ENCODE results near the gene ETV1.

Gene ETV1

DNA sequence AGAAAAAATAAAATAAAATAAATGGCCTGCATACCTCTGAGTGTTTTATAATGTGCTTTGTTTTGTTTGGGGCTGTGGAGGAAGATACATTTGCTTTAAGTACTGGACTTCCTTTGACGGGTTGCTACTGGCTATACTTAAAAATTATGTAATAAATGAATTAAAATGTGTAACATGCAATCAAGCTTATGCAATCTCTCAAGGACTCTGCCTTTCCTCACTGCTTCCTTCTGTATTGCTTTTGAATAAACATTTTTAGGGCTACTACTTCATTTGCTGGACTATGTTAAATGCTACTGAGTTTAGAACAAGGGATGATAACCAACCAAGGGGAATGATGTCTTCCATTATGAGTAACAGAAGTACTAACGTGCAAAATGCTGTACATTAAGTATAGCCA is 91.6 kb downstream of the ETV1 start:
- TF ChIP-seq CTCF (IDR thresholded peaks at IDR 0.05; ENCODE audit: low read depth, low read length, missing control alignments), result no peak
- no peak overlapping the region for H3K4me3 ChIP-seq (ENCODE audit: low read depth, low read length)
- no peak for DNase-seq (ENCODE audit: low read depth)

- H3K4me3 ChIP-seq (ENCODE audit: low read depth, low read length), result no peak overlapping the region
- no peak for TF ChIP-seq CTCF (IDR thresholded peaks at IDR 0.05; ENCODE audit: low read depth, low read length, missing control alignments)
- DNase-seq (ENCODE audit: low read depth), result no peak
Observed at GRCh38 chr7:13894954-13895353, 94.5 kb downstream of the ETV1 start.

- TF ChIP-seq CTCF (IDR thresholded peaks at IDR 0.05; ENCODE audit: low read depth, low read length, missing control alignments), result no peak
- H3K4me3 ChIP-seq (ENCODE audit: low read depth, low read length), result no peak overlapping the region
- DNase-seq (ENCODE audit: low read depth), result no peak
Observed at GRCh38 chr7:13894377-13894776, 95.1 kb downstream of the ETV1 start.

DNA sequence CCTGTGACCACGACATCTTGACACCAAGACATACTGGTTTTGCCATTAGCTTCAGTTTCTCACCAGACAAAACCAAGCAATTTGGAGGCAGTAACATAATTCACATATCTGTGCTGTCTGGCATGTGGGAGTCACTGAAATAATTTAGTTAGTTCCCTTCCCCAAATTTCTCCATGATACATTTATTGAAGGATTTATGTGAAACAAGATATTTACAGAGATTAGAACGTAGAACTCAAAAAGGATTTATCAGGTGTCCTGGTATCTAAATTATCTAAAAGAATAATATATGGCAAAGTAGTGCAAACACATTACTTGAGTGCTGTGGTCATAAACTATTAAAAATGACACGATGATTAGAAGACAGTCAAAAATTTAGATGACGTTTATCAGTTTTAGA is 98.7 kb downstream of the ETV1 start:
- H3K4me3 ChIP-seq (ENCODE audit: low read depth, low read length), result no peak overlapping the region
- DNase-seq (ENCODE audit: low read depth), result no peak
- TF ChIP-seq CTCF (IDR thresholded peaks at IDR 0.05; ENCODE audit: low read depth, low read length, missing control alignments), result no peak

DNA sequence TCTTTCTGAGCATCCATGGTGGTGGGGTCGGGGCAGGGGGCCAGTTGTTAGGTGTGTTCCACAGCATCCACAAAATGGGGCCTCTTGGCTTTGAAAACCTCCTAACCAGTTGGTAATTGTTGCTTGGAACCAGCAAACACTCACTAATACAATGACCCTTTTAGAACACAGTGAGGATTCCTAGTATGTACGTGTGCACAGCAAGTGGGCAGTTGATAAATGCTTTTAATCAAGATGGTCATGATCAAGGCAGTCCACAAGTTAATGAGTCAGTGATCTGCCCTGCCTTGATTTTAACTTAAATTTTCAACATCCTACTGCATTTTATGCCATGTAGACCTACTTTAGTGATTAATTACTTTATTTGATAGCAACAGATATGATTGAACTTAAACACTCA is 103.1 kb downstream of the ETV1 start:
- no peak for TF ChIP-seq CTCF (IDR thresholded peaks at IDR 0.05; ENCODE audit: low read depth, low read length, missing control alignments)
- DNase-seq (ENCODE audit: low read depth), result no peak
- H3K4me3 ChIP-seq (ENCODE audit: low read depth, low read length), result no peak overlapping the region

DNA sequence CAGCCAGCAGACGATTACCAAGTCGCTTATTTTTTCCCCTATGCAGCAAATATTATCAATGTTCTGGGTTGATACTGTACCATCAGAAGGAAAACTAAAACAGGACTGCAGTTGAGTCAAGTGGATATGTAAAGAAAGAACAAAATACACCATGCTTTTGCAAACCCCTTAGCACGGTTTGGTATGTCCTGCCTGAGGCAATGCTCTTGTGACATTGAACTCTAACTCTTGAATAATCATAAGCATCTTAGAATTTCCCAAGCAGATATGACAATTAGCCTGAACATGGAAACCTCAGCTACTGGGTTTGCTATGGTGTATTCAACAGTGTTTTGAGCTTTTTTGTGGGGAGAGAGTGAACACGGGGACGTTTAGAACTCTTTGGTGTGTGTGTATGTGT is 107.4 kb downstream of the ETV1 start:
- DNase-seq (ENCODE audit: low read depth), result no peak
- no peak for TF ChIP-seq CTCF (IDR thresholded peaks at IDR 0.05; ENCODE audit: low read depth, low read length, missing control alignments)
- no peak overlapping the region for H3K4me3 ChIP-seq (ENCODE audit: low read depth, low read length)

- no peak for TF ChIP-seq CTCF (IDR thresholded peaks at IDR 0.05; ENCODE audit: low read depth, low read length, missing control alignments)
- no peak for DNase-seq (ENCODE audit: low read depth)
- no peak overlapping the region for H3K4me3 ChIP-seq (ENCODE audit: low read depth, low read length)
Observed at GRCh38 chr7:13880789-13881188, 108.7 kb downstream of the ETV1 start.
